Ramos (cell line): ENCODE results near the gene IPO5.
"Not testable (repeated sequence)": the region's sequence is repeated elsewhere in the genome, so short reads cannot be mapped to it uniquely, and the experiment has no call there.

Experiments
- in situ Hi-C: fragments of 300-500 bp; cut with MboI; formaldehyde crosslinking; loops from one replicate; pipeline ENCODE4 v1.14.3; 2022; ENCODE audit warnings: low sequenced_read_pairs; ENCODE audit not compliant: unreplicated experiment

Gene IPO5

GRCh38 chr13:98004107-98004506 lies 50.6 kb downstream of the IPO5 start:
- in situ Hi-C loops = no loop called here

GRCh38 chr13:98004997-98005396 lies 51.5 kb downstream of the IPO5 start:
- in situ Hi-C loops = not testable (repeated sequence)

- in situ Hi-C loops = no loop called here
These were observed 53.5 kb downstream of the IPO5 start for GRCh38 chr13:98007001-98007400.

- in situ Hi-C loops = no loop called here
These were observed 59.8 kb downstream of the IPO5 start for GRCh38 chr13:98013241-98013640.

GRCh38 chr13:98014766-98015165 lies 61.3 kb downstream of the IPO5 start:
- in situ Hi-C loops = no loop called here

- in situ Hi-C loops = no loop called here
These were observed 64.8 kb downstream of the IPO5 start for GRCh38 chr13:98018293-98018692.

GRCh38 chr13:98019186-98019585 lies 65.7 kb downstream of the IPO5 start:
- in situ Hi-C loops = no loop called here

GRCh38 chr13:98020271-98020670 lies 66.8 kb downstream of the IPO5 start:
- in situ Hi-C loops = no loop called here

- in situ Hi-C loops = no loop called here
These were observed 68.7 kb downstream of the IPO5 start for GRCh38 chr13:98022210-98022609.

- in situ Hi-C loops = no loop called here
These were observed 72.1 kb downstream of the IPO5 start for GRCh38 chr13:98025480-98026025.

GRCh38 chr13:98026457-98026857 lies 73.0 kb downstream of the IPO5 start:
- in situ Hi-C loops = no loop called here

- in situ Hi-C loops = no loop called here
These were observed 78.7 kb downstream of the IPO5 start for GRCh38 chr13:98032168-98032567.

- in situ Hi-C loops = no loop called here
These were observed 80.1 kb downstream of the IPO5 start for GRCh38 chr13:98033277-98034247.

GRCh38 chr13:98035373-98035772 lies 81.9 kb downstream of the IPO5 start:
- in situ Hi-C loops = no loop called here

GRCh38 chr13:98036564-98037302 lies 83.3 kb downstream of the IPO5 start:
- in situ Hi-C loops = not testable (repeated sequence)

GRCh38 chr13:98039261-98039660 lies 85.8 kb downstream of the IPO5 start:
- in situ Hi-C loops = no loop called here

- in situ Hi-C loops = no loop called here
These were observed 86.5 kb downstream of the IPO5 start for GRCh38 chr13:98039964-98040363.

- in situ Hi-C loops = no loop called here
These were observed 87.8 kb downstream of the IPO5 start for GRCh38 chr13:98041081-98041820.

GRCh38 chr13:98044301-98044700 lies 90.8 kb downstream of the IPO5 start:
- in situ Hi-C loops = no loop called here

- in situ Hi-C loops = not testable (repeated sequence)
These were observed 94.3 kb downstream of the IPO5 start for GRCh38 chr13:98047785-98048184.
